Measurements from ENCODE around the gene BMI1.
A peak's percentile ranks its signal among the peaks of the same experiment; 100 is the strongest.

DNA sequence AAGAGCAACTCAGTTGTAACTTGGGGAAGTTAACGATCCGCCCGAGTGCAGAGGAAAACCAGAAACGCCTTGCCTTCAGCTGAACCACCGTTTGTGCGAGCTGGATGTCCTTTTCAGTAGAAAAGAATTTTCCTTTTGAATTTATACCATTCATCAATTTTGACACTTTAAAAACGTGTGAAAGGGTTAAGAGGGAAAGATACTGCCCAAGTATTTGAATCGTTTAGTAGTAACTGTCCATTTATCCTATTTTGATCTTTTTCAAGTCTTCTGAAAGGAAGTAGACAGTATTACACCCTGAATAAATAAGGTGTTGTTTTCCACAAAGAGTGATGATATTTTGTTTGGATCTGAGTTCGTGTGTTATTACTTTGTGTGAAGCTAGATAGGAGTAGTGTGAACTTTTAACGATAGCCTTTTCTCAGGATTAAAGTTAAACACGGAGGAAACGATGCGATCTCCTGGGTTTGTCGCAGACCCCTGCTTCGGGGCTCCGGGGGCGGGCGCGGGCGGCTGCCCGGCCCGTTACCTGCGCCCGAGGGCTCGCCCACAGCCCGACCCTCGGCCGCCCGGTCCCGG, 830 bp upstream of the BMI1 start:
- TF ChIP-seq CTCF (IDR thresholded peaks at IDR 0.05) (no peak), EZH2 (IDR thresholded peaks at IDR 0.05) (peak; percentile 86)
